Measurements from ENCODE around the gene TADA2A.

Gene TADA2A, protein sequence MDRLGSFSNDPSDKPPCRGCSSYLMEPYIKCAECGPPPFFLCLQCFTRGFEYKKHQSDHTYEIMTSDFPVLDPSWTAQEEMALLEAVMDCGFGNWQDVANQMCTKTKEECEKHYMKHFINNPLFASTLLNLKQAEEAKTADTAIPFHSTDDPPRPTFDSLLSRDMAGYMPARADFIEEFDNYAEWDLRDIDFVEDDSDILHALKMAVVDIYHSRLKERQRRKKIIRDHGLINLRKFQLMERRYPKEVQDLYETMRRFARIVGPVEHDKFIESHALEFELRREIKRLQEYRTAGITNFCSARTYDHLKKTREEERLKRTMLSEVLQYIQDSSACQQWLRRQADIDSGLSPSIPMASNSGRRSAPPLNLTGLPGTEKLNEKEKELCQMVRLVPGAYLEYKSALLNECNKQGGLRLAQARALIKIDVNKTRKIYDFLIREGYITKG

DNA sequence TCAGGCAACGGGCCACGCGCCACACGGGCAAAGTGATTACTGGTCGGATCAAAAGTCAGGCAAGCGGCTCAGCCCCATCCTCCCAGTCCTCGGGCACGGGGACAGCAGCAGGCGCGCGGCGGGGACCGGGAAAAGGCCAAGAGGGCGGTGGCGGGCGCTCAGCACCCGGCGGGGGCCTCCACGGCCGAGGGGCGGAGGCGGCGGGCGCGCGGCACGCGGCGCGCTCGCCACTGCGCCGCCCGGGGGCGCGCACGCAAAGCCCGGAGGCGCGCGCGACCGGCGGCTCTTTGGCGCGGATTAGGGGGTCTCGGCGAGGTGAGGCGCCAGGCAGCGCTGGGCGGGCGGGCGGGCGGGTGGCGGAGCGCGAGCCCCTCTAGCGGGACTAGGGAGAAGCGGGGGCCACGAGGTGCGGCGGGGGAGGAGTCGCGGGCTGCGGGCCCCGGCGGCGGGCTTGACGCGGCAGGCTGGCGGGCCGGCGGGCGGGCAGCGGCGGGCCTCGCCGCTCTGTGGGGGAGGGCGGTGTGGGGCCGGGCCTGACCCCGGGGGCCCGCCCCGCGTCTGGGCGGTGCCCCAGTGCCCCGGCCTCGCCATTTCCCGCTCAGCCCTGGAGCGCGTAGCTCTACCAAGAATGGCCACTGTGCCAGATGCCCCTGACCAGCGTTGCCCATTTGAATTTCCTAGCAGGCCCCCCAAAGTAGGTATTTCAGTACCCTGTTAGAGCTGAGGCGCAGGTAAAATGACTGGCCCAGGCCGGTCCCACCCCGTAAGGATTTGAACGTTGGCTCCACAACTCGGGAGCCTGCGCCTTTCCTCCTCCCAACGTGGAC, at the start of gene TADA2A, which contains the start of gene ACACA:
Gene TADA2A (plus strand): TSS at position 252 of the 827 bp plus-strand sequence. CDS start 4,480 bp downstream, outside the sequence.
Gene ACACA (minus strand): TSS at position 202 of the 827 bp plus-strand sequence. CDS start 537 bp downstream, outside the sequence.
- no peak for DNase-seq (ENCODE audit: low read depth, low spot score)
- H3K27ac ChIP-seq: peak within 1 kb of the TSS; percentile 79

GRCh38 chr17:37358098-37358829, 48.4 kb upstream of the TADA2A start:
- DNase-seq (ENCODE audit: low read depth, low spot score): no peak
- H3K27ac ChIP-seq: peak overlapping the region; percentile 94

- DNase-seq (ENCODE audit: low read depth, low spot score): no peak
Measured at GRCh38 chr17:37358830-37359681, 47.6 kb upstream of the TADA2A start.

GRCh38 chr17:37359682-37360188, 47.0 kb upstream of the TADA2A start:
- peak overlapping the region; percentile 94 for H3K27ac ChIP-seq

More at GRCh38 chr17:37358830-37359681, 47.6 kb upstream of the TADA2A start:
- H3K27ac ChIP-seq: peak overlapping the region; percentile 94

DNA sequence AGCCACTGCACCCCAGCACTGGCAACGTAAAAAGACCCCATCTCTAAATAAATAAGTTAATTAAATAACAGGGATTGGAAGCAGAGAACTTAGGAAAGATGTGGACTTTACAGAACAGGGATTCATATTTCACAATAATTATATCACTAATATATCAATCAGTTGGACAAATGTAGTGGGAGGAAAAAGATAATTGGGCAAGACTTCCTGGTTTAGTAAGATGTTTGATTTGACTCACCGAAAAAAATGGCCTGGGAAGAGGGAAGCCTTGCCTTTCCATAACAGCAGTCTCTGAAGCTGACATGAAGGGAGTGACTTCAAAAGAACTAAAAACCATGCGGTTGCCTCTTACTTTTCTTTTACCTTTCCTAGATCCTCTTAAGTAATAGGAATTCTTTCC, 46.1 kb upstream of the TADA2A start:
- DNase-seq (ENCODE audit: low read depth, low spot score): peak; percentile 59

More at GRCh38 chr17:37359682-37360188, 47.0 kb upstream of the TADA2A start:
- no peak for DNase-seq (ENCODE audit: low read depth, low spot score)

DNA sequence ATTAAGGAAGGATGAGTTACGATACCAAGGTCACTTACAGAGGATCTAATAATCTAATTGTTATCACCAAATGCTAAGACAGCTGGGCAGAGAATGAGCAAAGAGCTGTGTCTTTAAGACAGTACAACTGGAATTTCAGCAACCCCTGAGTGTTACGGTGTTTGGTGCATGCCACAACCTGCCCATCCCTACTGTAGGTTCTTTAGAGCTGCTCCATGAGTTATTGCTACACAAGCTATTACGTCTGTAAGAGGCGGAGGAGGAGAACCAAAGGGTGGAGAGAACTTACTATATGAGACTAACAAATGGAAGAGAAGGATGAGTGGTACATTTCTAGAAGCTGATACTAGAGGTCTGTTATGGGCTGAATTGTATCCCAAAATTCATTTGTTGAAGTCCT, 45.1 kb upstream of the TADA2A start:
- peak overlapping the region; percentile 94 for H3K27ac ChIP-seq
- DNase-seq (ENCODE audit: low read depth, low spot score): peak; percentile 96

More for the DNA sequence above, 46.1 kb upstream of the TADA2A start:
- peak overlapping the region; percentile 94 for H3K27ac ChIP-seq

GRCh38 chr17:37365589-37365988, 41.1 kb upstream of the TADA2A start:
- DNase-seq (ENCODE audit: low read depth, low spot score): no peak
- H3K27ac ChIP-seq: no peak overlapping the region

GRCh38 chr17:37368577-37368976, 38.1 kb upstream of the TADA2A start:
- DNase-seq (ENCODE audit: low read depth, low spot score): no peak

GRCh38 chr17:37373530-37374159, 33.0 kb upstream of the TADA2A start:
- DNase-seq (ENCODE audit: low read depth, low spot score): no peak
- no peak overlapping the region for H3K27ac ChIP-seq

More at GRCh38 chr17:37368577-37368976, 38.1 kb upstream of the TADA2A start:
- peak overlapping the region; percentile 20 for H3K27ac ChIP-seq

GRCh38 chr17:37375706-37376105, 31.0 kb upstream of the TADA2A start, which contains the start of gene C17orf78:
Gene C17orf78, plus strand, starts transcription at chr17:37375985. Its CDS starts 108 bp downstream, at chr17:37376093.
- no peak within 1 kb of the TSS for H3K27ac ChIP-seq
- no peak for DNase-seq (ENCODE audit: low read depth, low spot score)

DNA sequence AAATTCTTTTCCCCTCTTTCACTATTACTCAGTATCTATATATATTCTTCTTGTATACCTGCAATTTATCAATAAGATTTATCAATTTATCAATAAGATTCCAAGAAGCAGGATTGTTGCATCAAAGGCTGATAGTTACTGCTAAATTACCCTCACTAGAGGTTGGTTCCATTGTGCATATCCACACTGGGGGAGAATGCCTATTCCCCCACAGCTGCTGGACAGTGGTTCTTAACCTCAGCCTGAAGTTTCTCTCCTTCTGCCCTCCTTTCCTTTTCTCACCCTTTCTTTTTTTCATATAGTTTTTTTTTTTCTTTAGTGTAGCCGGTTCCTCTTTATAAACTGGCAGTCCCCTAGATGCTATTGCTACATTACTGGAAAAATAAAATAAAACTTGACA, 24.6 kb upstream of the TADA2A start:
- H3K27ac ChIP-seq: no peak overlapping the region
- no peak for DNase-seq (ENCODE audit: low read depth, low spot score)

DNA sequence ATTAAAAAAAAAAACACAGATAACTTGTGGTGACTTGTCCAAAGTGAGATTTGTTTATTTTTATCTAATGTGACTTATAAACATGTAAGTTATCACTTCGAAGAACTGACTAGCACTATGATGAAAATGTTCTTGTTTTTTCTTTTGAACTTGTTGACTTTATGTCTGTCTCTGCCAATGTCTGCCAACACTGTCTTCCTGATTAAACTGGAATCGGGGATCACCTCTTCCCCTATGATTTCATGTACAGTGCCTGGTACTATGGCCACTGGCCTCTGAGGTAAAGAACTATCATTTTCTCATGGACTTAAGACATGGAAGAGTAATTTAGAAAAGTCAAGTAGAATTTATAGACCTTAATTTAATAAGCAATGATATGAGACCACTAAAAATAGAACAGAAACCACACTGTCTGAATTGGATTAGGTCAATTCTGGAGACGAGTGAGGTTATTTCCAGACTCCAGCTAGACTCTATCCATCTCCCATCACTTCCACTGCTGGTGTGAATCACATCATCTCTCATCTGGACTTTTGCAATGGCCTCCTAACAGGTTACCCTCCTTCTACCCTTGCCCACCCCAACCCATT, 22.0 kb upstream of the TADA2A start:
- DNase-seq (ENCODE audit: low read depth, low spot score): no peak

DNA sequence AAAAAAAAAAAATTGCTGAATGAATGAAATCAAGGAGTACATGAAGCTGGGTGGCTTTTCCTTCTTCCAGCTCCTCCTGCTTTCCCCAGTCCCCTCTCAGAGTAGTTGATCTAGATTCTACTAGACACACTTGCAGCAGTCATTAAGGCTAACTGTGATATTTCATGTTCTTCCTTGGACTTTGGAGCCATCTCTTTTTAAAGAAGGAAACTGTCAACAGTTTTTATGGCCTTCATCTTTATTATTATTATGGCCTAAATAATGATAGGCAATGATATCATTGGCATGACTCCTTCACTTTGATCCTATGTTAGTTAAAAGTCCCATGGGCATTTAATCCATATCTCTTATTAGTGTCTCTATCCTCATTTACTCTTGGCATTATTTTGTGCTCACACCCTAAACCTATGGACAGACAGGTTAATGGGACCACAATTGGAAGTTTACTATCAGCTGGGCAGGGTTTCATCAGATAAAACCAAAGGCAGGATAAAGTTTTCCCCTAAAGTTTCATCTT, 21.2 kb upstream of the TADA2A start:
- DNase-seq (ENCODE audit: low read depth, low spot score): no peak
- H3K27ac ChIP-seq: no peak overlapping the region

More for the DNA sequence above, 22.0 kb upstream of the TADA2A start:
- H3K27ac ChIP-seq: no peak overlapping the region

- no peak overlapping the region for H3K27ac ChIP-seq
- DNase-seq (ENCODE audit: low read depth, low spot score): no peak
Measured at GRCh38 chr17:37386462-37386861, 20.2 kb upstream of the TADA2A start.

- DNase-seq (ENCODE audit: low read depth, low spot score): no peak
- H3K27ac ChIP-seq: no peak overlapping the region
Measured at GRCh38 chr17:37388266-37388665, 18.4 kb upstream of the TADA2A start.

GRCh38 chr17:37389160-37389559, 17.5 kb upstream of the TADA2A start:
- DNase-seq (ENCODE audit: low read depth, low spot score): no peak
- no peak overlapping the region for H3K27ac ChIP-seq

DNA sequence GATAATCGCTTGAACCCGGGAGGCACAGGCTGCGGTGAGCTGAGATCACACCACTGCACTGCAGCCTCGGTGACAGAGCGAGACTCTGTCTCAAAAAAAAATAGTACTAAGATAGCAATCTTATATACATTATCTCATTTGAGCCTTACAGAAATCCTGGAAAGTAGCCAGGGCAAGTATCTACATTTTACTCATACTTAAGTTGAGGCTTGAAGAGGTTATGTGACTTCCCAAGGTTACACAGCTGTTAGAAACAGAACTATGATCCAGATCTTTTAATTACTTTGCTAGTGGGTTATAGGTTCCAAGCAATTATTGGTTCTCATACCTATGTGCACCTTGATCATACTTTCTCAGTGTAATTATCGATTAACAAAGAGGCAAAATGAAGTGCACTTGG, 15.5 kb upstream of the TADA2A start:
- DNase-seq (ENCODE audit: low read depth, low spot score): no peak
- no peak overlapping the region for H3K27ac ChIP-seq

Data from epithelial cell of prostate (primary cell).